ENCODE results near the gene PTPRR.
"Not testable (repeated sequence)": the region's sequence is repeated elsewhere in the genome, so short reads cannot be mapped to it uniquely, and the experiment has no call there.

The PTPRR gene

GRCh38 chr12:70809887-70810286 lies 110.7 kb downstream of the PTPRR start:
- H3K4me1 ChIP-seq, result no peaks in the 10 kb centered on the region
- no peak overlapping the region for H3K4me2 ChIP-seq
- TF ChIP-seq Cebpa-rat (IDR thresholded peaks at IDR 0.05), result no peak
- no peak overlapping the region for H3K4me3 ChIP-seq
- no peak overlapping the region for H3K27ac ChIP-seq
- H4K20me1 ChIP-seq, result no peaks in the 10 kb centered on the region
- H3K9me3 ChIP-seq, result peaks cover 13% of the 10 kb centered on the region; the same call in 1 of the 2 replicates
- H3K27me3 ChIP-seq, result no peaks in the 10 kb centered on the region
- no peak overlapping the region for H3K9ac ChIP-seq
- H3K36me3 ChIP-seq, result no peaks in the 10 kb centered on the region

GRCh38 chr12:70807993-70808392 lies 112.5 kb downstream of the PTPRR start:
- H3K9ac ChIP-seq, H3K4me3 ChIP-seq, H3K36me3 ChIP-seq, H3K27me3 ChIP-seq, H3K4me1 ChIP-seq, H4K20me1 ChIP-seq, H3K27ac ChIP-seq, H3K4me2 ChIP-seq: not testable (repeated sequence)
- peaks cover 13% of the 10 kb centered on the region; the same call in 1 of the 2 replicates for H3K9me3 ChIP-seq

- TF ChIP-seq Cebpa-rat (IDR thresholded peaks at IDR 0.05), result no peak
- Histone ChIP-seq H3K27ac (no peak overlapping the region), H3K9ac (no peak overlapping the region), H3K4me1 (no peaks in the 10 kb centered on the region), H3K4me2 (no peak overlapping the region), H3K4me3 (no peak overlapping the region), H3K27me3 (no peaks in the 10 kb centered on the region), H4K20me1 (no peaks in the 10 kb centered on the region), H3K36me3 (no peaks in the 10 kb centered on the region), H3K9me3 (peaks cover 13% of the 10 kb centered on the region; the same call in 1 of the 2 replicates)
Measured at GRCh38 chr12:70806827-70807226, 113.7 kb downstream of the PTPRR start.

DNA sequence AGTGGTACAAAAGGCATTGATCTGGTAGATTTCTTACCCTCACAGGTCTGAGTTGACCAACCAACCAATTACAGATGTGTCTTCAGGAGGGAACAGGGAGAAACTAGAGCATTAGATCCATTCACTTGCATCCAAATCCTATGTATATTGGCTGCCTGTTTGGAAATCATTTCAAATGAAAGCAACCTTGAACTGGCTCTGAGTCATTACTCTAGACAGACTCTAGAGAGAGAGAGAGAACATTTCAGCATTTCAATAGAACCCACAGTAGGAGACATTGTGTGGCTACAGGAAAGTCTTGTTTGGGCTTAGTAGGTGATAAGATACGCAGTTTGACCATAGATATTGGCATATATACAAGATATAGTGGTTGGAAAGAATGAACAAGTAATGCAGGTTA lies 114.5 kb downstream of the PTPRR start:
- Histone ChIP-seq H3K9me3 (peaks cover 13% of the 10 kb centered on the region; the same call in 1 of the 2 replicates), H4K20me1 (no peaks in the 10 kb centered on the region), H3K4me1 (no peaks in the 10 kb centered on the region), H3K27me3 (no peaks in the 10 kb centered on the region), H3K27ac (no peak overlapping the region), H3K4me2 (no peak overlapping the region), H3K36me3 (no peaks in the 10 kb centered on the region), H3K4me3 (no peak overlapping the region), H3K9ac (no peak overlapping the region)
- TF ChIP-seq Cebpa-rat (IDR thresholded peaks at IDR 0.05), result no peak

DNA sequence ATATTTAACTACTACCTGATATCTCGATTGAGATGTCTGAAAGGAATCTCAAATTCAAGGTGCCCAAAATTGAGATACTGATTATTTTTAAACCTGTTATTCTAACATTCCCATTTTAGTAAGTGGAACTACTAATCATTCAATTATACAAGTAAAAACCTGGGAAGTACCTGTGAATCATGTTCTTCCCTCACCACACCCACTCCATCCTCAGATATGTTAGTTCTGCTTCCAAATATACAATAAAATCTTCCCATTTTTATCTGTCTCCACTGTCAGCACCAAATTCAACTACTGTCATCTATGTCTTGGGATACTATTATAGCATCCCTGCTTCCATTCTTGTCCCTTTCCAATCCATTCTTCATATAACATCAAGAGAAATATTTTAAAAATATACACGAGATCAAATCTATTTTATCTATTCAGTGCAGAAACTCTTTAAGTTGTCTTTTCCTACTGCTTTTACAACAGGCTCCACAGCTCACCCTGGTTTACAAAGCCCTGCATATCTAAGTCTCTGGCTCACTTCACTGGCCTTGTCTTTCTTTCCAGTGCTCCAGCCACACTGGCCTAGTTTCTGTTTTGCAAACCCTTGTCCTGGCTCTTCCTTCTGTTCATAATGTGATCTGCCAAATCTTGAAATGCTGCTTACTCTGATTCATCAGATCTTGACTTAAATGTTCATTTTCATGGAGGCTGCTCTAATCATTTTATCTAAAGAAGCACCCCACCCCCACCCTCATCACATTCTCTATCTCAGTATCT lies 122.3 kb downstream of the PTPRR start:
- Histone ChIP-seq H3K27ac (no peak overlapping the region), H3K4me2 (no peak overlapping the region), H3K4me1 (peaks cover 17% of the 10 kb centered on the region), H4K20me1 (no peaks in the 10 kb centered on the region), H3K9ac (no peak overlapping the region), H3K27me3 (no peaks in the 10 kb centered on the region), H3K9me3 (peaks cover 20% of the 10 kb centered on the region), H3K36me3 (no peaks in the 10 kb centered on the region), H3K4me3 (no peak overlapping the region)
- TF ChIP-seq Cebpa-rat (IDR thresholded peaks at IDR 0.05), result no peak

- H4K20me1 ChIP-seq, result no peaks in the 10 kb centered on the region
- peaks cover 20% of the 10 kb centered on the region for H3K9me3 ChIP-seq
- H3K36me3 ChIP-seq, result no peaks in the 10 kb centered on the region
- H3K4me2 ChIP-seq, result no peak overlapping the region
- H3K4me3 ChIP-seq, result no peak overlapping the region
- H3K27me3 ChIP-seq, result no peaks in the 10 kb centered on the region
- H3K27ac ChIP-seq, result no peak overlapping the region
- TF ChIP-seq Cebpa-rat (IDR thresholded peaks at IDR 0.05), result no peak
- H3K4me1 ChIP-seq, result peaks cover 30% of the 10 kb centered on the region
- H3K9ac ChIP-seq, result no peak overlapping the region
Measured at GRCh38 chr12:70796989-70797388, 123.5 kb downstream of the PTPRR start.

DNA sequence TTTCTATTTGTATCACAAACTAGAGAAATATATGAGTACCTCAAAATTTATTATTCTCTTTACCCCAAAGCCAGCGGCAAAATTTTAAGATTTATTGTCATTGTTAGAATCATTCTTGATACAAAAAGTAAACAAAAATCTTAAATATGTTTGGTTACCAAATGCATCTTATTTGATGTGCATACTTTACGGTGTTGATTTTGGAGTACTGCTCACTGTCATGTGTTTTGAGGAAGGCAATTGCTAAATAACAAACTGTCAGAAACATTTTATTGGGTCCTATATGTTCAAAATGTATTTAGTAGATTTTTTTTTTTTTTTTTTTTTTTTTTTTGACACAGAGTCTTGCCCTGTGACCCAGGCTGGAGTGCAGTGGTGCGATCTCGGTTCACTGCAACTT lies 124.9 kb downstream of the PTPRR start:
- H3K9me3 ChIP-seq, result peaks cover 20% of the 10 kb centered on the region
- no peaks in the 10 kb centered on the region for H3K27me3 ChIP-seq
- no peak overlapping the region for H3K9ac ChIP-seq
- no peak overlapping the region for H3K4me3 ChIP-seq
- TF ChIP-seq Cebpa-rat (IDR thresholded peaks at IDR 0.05), result no peak
- H3K27ac ChIP-seq, result no peak overlapping the region
- H3K36me3 ChIP-seq, result no peaks in the 10 kb centered on the region
- H3K4me2 ChIP-seq, result no peak overlapping the region
- peaks cover 42% of the 10 kb centered on the region for H3K4me1 ChIP-seq
- H4K20me1 ChIP-seq, result no peaks in the 10 kb centered on the region

DNA sequence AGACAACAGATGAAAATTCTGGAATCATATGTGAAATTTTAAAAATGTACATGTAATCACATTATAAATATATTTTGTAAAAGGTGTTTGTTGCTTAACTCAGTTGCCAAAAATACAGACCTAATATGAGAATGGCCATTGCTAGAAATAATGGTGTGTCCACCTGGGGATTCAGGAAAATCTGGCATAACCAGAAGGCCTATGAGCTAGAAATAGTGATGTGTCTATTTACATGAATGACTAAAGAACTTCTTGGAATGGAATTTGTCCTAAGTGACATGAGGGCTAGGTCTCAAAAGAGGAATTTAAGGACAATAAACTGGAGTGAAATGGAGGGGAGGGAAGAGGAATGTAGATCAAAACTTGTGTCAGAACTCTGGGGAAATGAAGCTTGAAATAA lies 126.4 kb downstream of the PTPRR start:
- no peak overlapping the region for H3K27ac ChIP-seq
- H3K9me3 ChIP-seq, result peaks cover 20% of the 10 kb centered on the region
- no peaks in the 10 kb centered on the region for H4K20me1 ChIP-seq
- H3K4me3 ChIP-seq, result no peak overlapping the region
- H3K36me3 ChIP-seq, result no peaks in the 10 kb centered on the region
- H3K9ac ChIP-seq, result no peak overlapping the region
- peaks cover 57% of the 10 kb centered on the region for H3K4me1 ChIP-seq
- TF ChIP-seq Cebpa-rat (IDR thresholded peaks at IDR 0.05), result no peak
- no peaks in the 10 kb centered on the region for H3K27me3 ChIP-seq
- H3K4me2 ChIP-seq, result peak overlapping the region; percentile 38; the same call in 1 of the 2 replicates

GRCh38 chr12:70788774-70789173 lies 131.8 kb downstream of the PTPRR start:
- Histone ChIP-seq H3K4me3 (no peak overlapping the region), H4K20me1 (no peaks in the 10 kb centered on the region), H3K4me1 (peaks cover 93% of the 10 kb centered on the region), H3K27ac (0 out of 2 replicates have a peak overlapping the region, but pooled peaks have one; percentile 18), H3K36me3 (no peaks in the 10 kb centered on the region), H3K4me2 (peak overlapping the region; percentile 23; the same call in 1 of the 2 replicates), H3K9me3 (peaks cover 8% of the 10 kb centered on the region), H3K27me3 (no peaks in the 10 kb centered on the region), H3K9ac (no peak overlapping the region)
- TF ChIP-seq Cebpa-rat (IDR thresholded peaks at IDR 0.05), result no peak

GRCh38 chr12:70787612-70788011 lies 132.9 kb downstream of the PTPRR start:
- TF ChIP-seq Cebpa-rat (IDR thresholded peaks at IDR 0.05), result no peak
- Histone ChIP-seq H3K27ac (no peak overlapping the region), H3K36me3 (peaks cover 8% of the 10 kb centered on the region; the same call in 1 of the 2 replicates), H3K9me3 (peaks cover 17% of the 10 kb centered on the region), H4K20me1 (no peaks in the 10 kb centered on the region), H3K9ac (no peak overlapping the region), H3K4me1 (peaks cover 87% of the 10 kb centered on the region), H3K27me3 (no peaks in the 10 kb centered on the region), H3K4me3 (no peak overlapping the region), H3K4me2 (peak overlapping the region; percentile 23; the same call in 1 of the 2 replicates)
